Astrocyte (in vitro differentiated cells and primary cell): ENCODE data around the gene HDAC8.

Experiments
- CTCF ChIP-seq: IDR thresholded peaks from 2 replicates; pipeline ENCODE4 v1.5.1; 2011; ENCODE audit warnings: low read depth, mild to moderate bottlenecking, inconsistent platforms, low read length, moderate library complexity; ENCODE audit not compliant: insufficient read depth
- EZH2 ChIP-seq: IDR thresholded peaks from 2 replicates; pipeline ENCODE4 v1.6.1; 2012; ENCODE audit warnings: mild to moderate bottlenecking, low read length, inconsistent platforms; ENCODE audit not compliant: insufficient read depth

GRCh38 chrX:72392042-72392441 is 180.6 kb downstream of the HDAC8 start:
- TF ChIP-seq CTCF (no peak), EZH2 (no peak)
